ENCODE data around the gene FNIP2. TPM values are rescaled to one million over a fixed set of nuclear protein-coding genes. Genes with fewer than 3 reads are reported as not detected.
A peak's percentile ranks its signal among the peaks of the same experiment; 100 is the strongest.

FNIP2 gene
- total RNA-seq, 2 experiments from 2014 or later = 16.0 to 16.4 TPM

DNA sequence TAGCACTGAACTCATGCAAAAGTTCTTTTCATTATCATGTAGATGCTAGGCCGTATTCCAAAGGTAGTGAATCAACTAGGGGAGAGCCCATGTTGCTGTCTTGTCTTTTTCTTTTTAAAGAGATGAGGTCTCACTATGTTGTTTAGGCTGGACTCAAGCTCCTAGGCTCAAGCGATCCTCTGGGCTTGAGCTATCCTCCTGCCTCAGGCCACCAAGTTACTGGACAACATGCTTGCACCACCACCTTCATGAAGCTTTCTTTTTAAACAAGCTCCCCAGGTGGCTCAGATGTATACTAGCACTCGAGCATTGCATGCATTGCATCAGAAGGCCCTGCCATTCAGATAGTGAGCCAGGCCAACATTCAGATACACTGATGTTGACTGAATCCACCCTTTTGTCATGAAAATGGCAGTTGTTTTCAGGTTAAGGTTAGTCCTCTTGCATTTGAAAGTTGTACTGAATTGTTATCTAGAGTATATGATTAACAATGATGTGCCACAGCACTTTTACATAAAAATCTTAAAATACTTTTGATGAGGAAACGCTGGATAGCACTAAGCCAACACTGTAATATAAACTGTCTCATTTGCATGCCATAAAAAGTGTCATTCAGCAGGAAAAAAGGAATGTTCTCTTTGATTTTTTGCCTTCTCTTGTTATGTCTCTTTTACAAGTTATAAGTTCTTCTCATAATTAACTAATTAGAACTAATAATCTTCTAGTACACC, 76.7 kb downstream of the FNIP2 start:
- H3K27me3 Mint-ChIP-seq = no peaks in the 10 kb centered on the region
- POLR2A ChIA-PET = no interaction called here
- no peaks in the 10 kb centered on the region for H3K9me3 Mint-ChIP-seq
- CTCF ChIA-PET = interaction anchor here (0.9 kb wide), 1 partner anchor 84 kb away, joined by 3 read pairs; no protein-coding TSS in a partner anchor
- no peak for DNase-seq
- peaks cover 3% of the 10 kb centered on the region for H3K36me3 Mint-ChIP-seq (ENCODE audit: low read depth)
- no peak overlapping the region for H3K4me3 Mint-ChIP-seq
- peaks cover 4% of the 10 kb centered on the region for H3K4me1 Mint-ChIP-seq
- no peak overlapping the region for H3K27ac Mint-ChIP-seq

DNA sequence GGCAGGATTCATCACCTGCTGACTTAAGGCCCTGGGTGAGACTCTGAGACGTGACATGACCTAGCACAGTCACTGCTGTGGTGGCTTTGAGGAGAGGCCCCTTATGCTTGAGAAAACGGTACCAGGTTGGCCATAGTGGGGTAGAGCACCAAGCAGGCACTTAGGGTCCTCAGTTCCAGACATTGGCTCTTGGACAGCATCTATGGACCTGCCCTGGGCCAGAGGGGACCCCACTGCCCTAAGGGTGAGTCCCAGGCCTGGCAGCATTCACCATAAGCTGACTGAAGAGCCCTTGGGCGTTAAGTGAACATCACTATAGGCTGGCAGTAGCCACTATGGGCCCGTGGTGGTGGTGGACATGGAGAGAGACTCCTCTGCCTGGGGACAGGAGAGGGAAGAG, 78.7 kb downstream of the FNIP2 start:
- Mint-ChIP-seq H3K4me3 (no peak overlapping the region), H3K27ac (no peak overlapping the region), H3K36me3 (ENCODE audit: low read depth) (peaks cover 2% of the 10 kb centered on the region), H3K9me3 (no peaks in the 10 kb centered on the region), H3K27me3 (no peaks in the 10 kb centered on the region), H3K4me1 (peaks cover 8% of the 10 kb centered on the region)
- POLR2A ChIA-PET = no interaction called here
- CTCF ChIA-PET = interaction anchor here (0.8 to 0.9 kb wide), 2 partner anchors 9 to 14 kb away, joined by 3 read pairs; no protein-coding TSS in a partner anchor
- no peak for DNase-seq

DNA sequence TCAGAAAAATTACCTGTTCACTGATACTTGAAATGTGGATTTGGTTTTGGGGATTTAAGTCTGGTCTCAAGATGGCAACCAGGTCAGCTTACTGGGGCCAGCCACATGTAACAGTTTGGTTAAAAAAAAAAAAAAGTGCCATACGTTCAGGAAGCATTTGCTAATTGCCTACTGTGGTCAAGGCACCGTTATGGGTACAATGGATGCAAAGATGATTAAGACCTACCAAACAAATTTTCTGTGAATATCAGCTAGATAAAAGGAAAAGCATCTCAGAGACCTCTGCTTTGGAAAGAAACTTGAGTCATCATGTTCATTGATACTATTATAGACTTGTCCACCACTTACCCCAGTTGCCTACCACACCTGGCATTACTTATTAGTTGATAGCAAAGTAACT, 80.9 kb downstream of the FNIP2 start:
- H3K27me3 Mint-ChIP-seq = no peaks in the 10 kb centered on the region
- peaks cover 8% of the 10 kb centered on the region for H3K4me1 Mint-ChIP-seq
- no peak for DNase-seq
- no peak overlapping the region for H3K4me3 Mint-ChIP-seq
- H3K27ac Mint-ChIP-seq = no peak overlapping the region
- H3K9me3 Mint-ChIP-seq = no peaks in the 10 kb centered on the region
- POLR2A ChIA-PET = no interaction called here
- CTCF ChIA-PET = interaction anchor here (0.7 to 1.6 kb wide), 2 partner anchors 10 to 118 kb away, joined by 3 read pairs; no protein-coding TSS in a partner anchor
- no peaks in the 10 kb centered on the region for H3K36me3 Mint-ChIP-seq (ENCODE audit: low read depth)

DNA sequence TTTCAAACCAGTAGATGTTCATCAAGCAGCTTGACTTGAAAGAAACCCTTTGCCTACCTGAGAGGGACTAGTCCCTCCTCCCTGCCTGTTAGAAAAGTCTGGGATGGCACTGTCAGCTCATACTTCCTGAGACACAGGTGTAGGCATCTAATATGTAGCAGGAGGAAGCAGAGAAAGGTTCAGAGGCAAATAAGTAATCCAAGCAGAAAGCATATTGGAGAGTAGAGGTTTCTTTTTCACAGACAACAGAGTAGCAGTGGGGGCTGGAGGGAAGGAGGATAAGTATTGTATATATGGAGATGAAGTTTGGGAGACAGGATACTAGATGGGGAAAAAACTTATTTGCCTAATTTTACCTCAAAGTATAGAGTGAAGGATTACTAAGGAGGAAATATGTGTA, 81.5 kb downstream of the FNIP2 start:
- no peak overlapping the region for H3K27ac Mint-ChIP-seq
- ChIA-PET POLR2A (no interaction called here), CTCF (interaction anchor here (1.6 kb wide), 1 partner anchor 11 kb away, joined by 3 read pairs; no protein-coding TSS in a partner anchor)
- no peaks in the 10 kb centered on the region for H3K27me3 Mint-ChIP-seq
- H3K9me3 Mint-ChIP-seq = no peaks in the 10 kb centered on the region
- no peaks in the 10 kb centered on the region for H3K36me3 Mint-ChIP-seq (ENCODE audit: low read depth)
- peaks cover 8% of the 10 kb centered on the region for H3K4me1 Mint-ChIP-seq
- no peak overlapping the region for H3K4me3 Mint-ChIP-seq
- DNase-seq = no peak

DNA sequence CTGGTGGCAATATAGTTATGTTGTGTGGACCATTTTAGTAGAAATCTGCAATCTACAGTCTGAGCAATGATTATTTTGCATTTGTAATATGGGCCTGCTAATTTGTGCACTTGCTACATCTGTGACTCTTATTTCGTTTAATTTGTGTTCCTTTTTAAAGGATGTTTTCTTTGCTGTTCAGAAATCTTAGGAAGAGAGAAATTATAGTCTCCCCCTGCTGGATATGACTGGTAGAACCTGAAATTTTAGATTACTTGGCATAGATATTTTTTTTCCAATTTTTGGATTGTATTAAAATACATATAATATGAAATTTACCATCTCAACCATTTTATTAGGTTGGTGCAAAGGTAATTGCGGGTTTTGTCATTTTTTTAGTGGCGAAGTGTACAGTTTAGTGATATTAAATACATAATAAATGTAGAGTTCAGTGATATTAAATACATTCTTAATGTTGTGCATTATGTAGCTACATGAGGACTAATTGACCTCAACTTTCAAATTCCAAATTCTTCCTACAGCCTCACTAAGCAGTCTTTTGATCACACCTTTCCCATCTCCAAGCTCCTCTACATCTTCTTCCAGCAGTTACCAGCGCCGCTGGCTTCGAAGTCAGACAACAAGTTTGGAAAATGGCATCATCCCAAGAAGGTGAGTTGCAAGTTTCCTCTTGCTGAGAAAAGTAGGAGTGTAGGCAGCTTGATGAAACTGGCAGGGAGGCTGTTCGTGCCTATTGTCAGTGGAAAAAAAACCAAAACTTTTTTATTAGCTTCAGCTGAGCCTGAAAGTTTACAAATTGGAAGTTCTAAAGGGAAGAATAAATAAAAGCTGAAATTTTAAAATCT, 82.2 kb downstream of the FNIP2 start:
- no peak for DNase-seq
- Mint-ChIP-seq H3K9me3 (no peaks in the 10 kb centered on the region), H3K4me3 (no peak overlapping the region), H3K27me3 (no peaks in the 10 kb centered on the region), H3K36me3 (ENCODE audit: low read depth) (no peaks in the 10 kb centered on the region), H3K4me1 (peaks cover 8% of the 10 kb centered on the region), H3K27ac (no peak overlapping the region)
- ChIA-PET POLR2A (interaction anchor here (0.8 kb wide), 1 partner anchor 357 kb away, joined by 3 read pairs; no protein-coding TSS in a partner anchor), CTCF (interaction anchor here (1.0 to 1.6 kb wide), 3 partner anchors 13 to 352 kb away, joined by 3 to 8 read pairs (median 3); no protein-coding TSS in a partner anchor)

DNA sequence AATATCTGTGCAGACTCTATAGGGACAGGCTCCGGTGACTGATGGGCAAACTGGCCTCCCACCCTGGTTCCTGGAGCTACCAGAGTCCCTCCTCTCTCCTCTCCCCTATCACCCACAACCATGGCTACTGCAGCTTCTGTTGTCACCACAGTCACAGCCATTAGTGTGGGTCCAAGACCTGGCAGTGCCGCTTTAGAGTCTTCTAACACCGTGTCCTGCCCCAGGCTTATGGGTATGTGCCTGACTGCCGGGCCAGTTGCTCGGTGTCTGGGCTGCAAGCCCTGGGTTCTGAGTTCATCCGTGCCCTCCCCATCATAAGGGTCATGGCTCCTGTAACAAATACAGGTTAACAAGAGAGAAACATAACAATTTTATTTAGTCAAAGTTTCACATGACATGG, 85.4 kb downstream of the FNIP2 start:
- no peak for DNase-seq
- H3K27me3 Mint-ChIP-seq = no peaks in the 10 kb centered on the region
- ChIA-PET POLR2A (no interaction called here), CTCF (interaction anchor here (0.8 kb wide), 1 partner anchor 13 kb away, joined by 3 read pairs; no protein-coding TSS in a partner anchor)
- no peak overlapping the region for H3K27ac Mint-ChIP-seq
- no peak overlapping the region for H3K4me3 Mint-ChIP-seq
- H3K9me3 Mint-ChIP-seq = no peaks in the 10 kb centered on the region
- peaks cover 6% of the 10 kb centered on the region for H3K4me1 Mint-ChIP-seq
- no peaks in the 10 kb centered on the region for H3K36me3 Mint-ChIP-seq (ENCODE audit: low read depth)

DNA sequence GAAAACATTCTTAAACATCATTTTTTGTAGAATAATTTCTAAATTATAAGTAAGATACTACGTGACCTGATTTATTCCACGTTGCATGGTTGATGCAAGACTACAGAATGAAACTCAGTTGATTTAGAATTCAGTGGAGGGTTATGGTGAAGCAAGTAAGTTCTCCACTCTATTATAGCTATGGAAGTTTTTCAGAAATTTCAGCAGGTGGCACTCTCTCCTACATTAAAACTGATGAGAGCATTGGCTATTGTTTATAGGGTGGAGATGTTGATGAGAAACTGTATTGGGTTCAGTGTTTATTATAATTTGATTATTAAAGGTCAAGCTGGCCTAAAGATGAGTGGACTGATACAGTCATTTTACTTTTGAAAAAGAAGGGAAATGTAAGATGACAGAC, 88.0 kb downstream of the FNIP2 start:
- peaks cover 5% of the 10 kb centered on the region for H3K4me1 Mint-ChIP-seq
- DNase-seq = peak; percentile 9
- no peaks in the 10 kb centered on the region for H3K9me3 Mint-ChIP-seq
- no peak overlapping the region for H3K27ac Mint-ChIP-seq
- no peaks in the 10 kb centered on the region for H3K27me3 Mint-ChIP-seq
- H3K36me3 Mint-ChIP-seq (ENCODE audit: low read depth) = peaks cover 12% of the 10 kb centered on the region
- H3K4me3 Mint-ChIP-seq = no peak overlapping the region
- POLR2A ChIA-PET = interaction anchor here (0.6 kb wide), 1 partner anchor 296 kb away, joined by 3 read pairs; no protein-coding TSS in a partner anchor
- CTCF ChIA-PET = interaction anchor here (0.7 to 1.5 kb wide), 6 partner anchors 10 to 347 kb away, joined by 3 to 4 read pairs (median 3); partner anchors contain the start of gene PPID

DNA sequence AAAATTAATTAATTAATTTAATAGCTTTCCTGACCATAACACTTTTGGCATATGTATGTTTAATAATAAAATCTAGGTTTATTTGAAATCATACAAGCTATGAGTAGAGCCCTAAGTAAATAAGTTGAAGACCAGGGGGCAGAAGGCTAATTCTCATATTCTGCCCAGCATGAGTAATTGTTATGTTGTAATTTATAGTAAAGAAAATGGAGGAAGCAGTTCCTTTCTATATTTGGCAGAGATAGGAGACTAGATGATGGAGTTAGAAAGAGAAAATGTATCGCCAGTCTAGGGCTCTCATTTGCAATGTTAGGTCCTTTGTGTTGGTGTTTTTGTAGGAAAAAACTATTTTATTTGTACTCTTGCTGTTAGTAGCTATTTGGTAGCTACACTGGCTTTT, 89.1 kb downstream of the FNIP2 start:
- ChIA-PET CTCF (interaction anchor here (0.6 to 1.5 kb wide), 5 partner anchors 20 to 346 kb away, joined by 3 to 4 read pairs (median 3); no protein-coding TSS in a partner anchor), POLR2A (no interaction called here)
- no peaks in the 10 kb centered on the region for H3K9me3 Mint-ChIP-seq
- H3K27ac Mint-ChIP-seq = no peak overlapping the region
- peaks cover 15% of the 10 kb centered on the region for H3K36me3 Mint-ChIP-seq (ENCODE audit: low read depth)
- no peaks in the 10 kb centered on the region for H3K27me3 Mint-ChIP-seq
- DNase-seq = no peak
- H3K4me3 Mint-ChIP-seq = no peak overlapping the region
- peaks cover 5% of the 10 kb centered on the region for H3K4me1 Mint-ChIP-seq

DNA sequence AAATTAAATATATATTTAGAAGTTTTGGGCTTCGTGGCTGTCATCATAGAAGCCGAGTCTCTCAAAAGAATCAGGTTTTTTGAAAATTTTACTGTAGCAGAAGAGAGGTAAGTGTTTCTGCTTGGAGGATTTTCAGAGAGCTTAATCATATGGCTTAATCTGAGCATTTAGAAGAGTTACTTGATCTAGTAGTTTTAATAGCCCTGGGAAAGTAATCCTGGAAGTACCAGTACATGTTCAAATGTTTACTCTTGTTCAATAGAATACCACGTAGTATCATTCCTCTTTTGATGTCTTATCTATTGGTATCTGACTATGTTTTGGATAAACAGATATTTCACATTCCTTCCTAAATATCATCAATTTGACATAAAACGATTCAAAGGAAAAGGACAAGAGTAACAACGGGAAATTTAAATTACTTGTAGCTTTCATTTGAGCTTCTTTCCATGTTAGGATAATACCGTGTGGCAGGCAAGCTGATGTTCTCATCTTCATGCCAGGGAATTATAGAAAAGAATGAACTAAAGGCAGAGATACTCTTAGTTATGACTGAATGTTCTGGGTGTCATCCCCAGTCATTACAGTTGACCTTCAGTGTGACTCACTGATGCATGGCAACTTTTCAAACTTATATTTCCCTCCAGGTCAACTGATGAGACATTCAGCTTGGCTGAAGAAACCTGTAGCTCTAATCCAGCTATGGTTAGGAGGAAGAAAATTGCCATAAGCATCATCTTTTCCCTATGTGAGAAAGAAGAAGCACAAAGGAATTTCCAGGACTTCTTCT, 89.8 kb downstream of the FNIP2 start:
- no peak overlapping the region for H3K27ac Mint-ChIP-seq
- CTCF ChIA-PET = interaction anchor here (0.6 to 1.0 kb wide), 4 partner anchors 10 to 344 kb away, joined by 3 read pairs; no protein-coding TSS in a partner anchor
- H3K4me3 Mint-ChIP-seq = no peak overlapping the region
- H3K4me1 Mint-ChIP-seq = peaks cover 5% of the 10 kb centered on the region
- peaks cover 15% of the 10 kb centered on the region for H3K36me3 Mint-ChIP-seq (ENCODE audit: low read depth)
- POLR2A ChIA-PET = no interaction called here
- no peak for DNase-seq
- H3K9me3 Mint-ChIP-seq = no peaks in the 10 kb centered on the region
- no peaks in the 10 kb centered on the region for H3K27me3 Mint-ChIP-seq

DNA sequence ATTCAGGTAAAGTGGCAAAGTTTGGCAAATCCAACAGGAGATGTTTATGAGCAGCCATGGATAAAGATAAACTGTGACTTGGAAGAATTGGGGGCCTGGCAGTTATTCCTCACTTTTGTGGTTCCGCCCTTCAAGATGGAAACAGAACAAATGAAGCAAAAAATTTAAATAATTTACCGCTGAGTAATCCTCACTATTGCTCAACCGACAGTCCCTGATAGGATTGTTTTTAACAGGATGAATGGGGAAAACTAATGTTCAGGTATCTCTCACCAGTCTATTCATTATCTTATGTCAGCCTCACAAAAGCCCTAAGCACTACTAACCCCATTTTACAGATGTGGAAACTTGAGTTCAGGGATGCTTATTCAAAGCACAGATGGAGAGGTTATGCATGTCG, 90.8 kb downstream of the FNIP2 start:
- no peak overlapping the region for H3K4me3 Mint-ChIP-seq
- no peak for DNase-seq
- peaks cover 18% of the 10 kb centered on the region for H3K36me3 Mint-ChIP-seq (ENCODE audit: low read depth)
- H3K27me3 Mint-ChIP-seq = no peaks in the 10 kb centered on the region
- ChIA-PET POLR2A (no interaction called here), CTCF (no interaction called here)
- no peak overlapping the region for H3K27ac Mint-ChIP-seq
- H3K4me1 Mint-ChIP-seq = peaks cover 5% of the 10 kb centered on the region
- no peaks in the 10 kb centered on the region for H3K9me3 Mint-ChIP-seq

DNA sequence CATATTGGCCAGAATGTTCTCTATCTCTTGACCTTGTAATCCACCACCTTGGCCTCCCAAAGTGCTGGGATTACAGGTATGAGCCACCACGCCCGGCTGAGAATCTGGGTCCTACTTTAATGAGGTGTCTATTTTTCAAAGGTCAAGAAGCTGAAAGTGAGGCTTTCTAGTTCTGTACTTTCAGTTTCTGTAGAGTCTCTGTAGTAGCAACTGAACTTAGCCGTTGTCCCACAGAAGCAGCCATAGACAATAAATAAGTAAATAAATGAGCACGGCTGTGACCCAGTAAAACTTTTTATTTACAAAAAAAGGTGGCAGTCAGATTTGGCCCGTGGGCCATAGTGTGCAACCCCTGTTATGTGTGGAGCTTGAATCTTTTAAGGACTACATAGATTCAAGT, 92.0 kb downstream of the FNIP2 start:
- Mint-ChIP-seq H3K27ac (no peak overlapping the region), H3K9me3 (no peaks in the 10 kb centered on the region), H3K36me3 (ENCODE audit: low read depth) (peaks cover 19% of the 10 kb centered on the region), H3K4me3 (no peak overlapping the region), H3K27me3 (no peaks in the 10 kb centered on the region), H3K4me1 (peaks cover 5% of the 10 kb centered on the region)
- ChIA-PET POLR2A (interaction anchor here (0.5 kb wide), 1 partner anchor 383 kb away, joined by 3 read pairs; no protein-coding TSS in a partner anchor), CTCF (interaction anchor here (1.3 to 1.5 kb wide), 2 partner anchors 17 to 342 kb away, joined by 3 to 5 read pairs; no protein-coding TSS in a partner anchor)
- no peak for DNase-seq

DNA sequence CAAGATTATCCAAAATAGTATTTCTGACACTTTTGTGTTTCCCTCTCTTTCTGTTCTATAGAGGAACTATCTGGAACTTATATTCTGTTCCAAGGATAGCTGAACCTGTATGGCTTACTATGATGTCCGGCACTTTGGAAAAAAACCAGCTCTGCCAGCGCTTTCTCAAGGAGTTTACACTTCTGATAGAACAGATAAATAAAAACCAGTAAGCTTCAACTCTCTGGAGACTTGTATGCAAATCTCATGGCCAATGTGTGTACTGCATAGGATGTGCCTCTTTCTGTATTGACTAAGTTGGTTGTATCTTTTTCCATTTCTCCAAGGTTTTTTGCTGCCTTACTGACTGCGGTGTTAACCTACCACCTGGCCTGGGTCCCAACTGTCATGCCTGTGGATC, 92.5 kb downstream of the FNIP2 start:
- ChIA-PET POLR2A (interaction anchor here (0.5 kb wide), 1 partner anchor 382 kb away, joined by 3 read pairs; no protein-coding TSS in a partner anchor), CTCF (interaction anchor here (0.5 to 1.5 kb wide), 4 partner anchors 14 to 584 kb away, joined by 3 to 5 read pairs (median 3); no protein-coding TSS in a partner anchor)
- DNase-seq = no peak
- Mint-ChIP-seq H3K4me1 (peaks cover 5% of the 10 kb centered on the region), H3K27ac (no peak overlapping the region), H3K36me3 (ENCODE audit: low read depth) (peaks cover 19% of the 10 kb centered on the region), H3K27me3 (no peaks in the 10 kb centered on the region), H3K4me3 (no peak overlapping the region), H3K9me3 (no peaks in the 10 kb centered on the region)

Measured in activated CD4-positive, alpha-beta T cell treated with anti-CD3 and anti-CD28 coated beads, Interleukin-2, amount 10 ng/mL, durations not matched to agents 7 days and 5 days (primary cell).